22Rv1 (cell line): ENCODE results near the gene SLC7A14.

Source experiments
- CTCF ChIP-seq: fragments of 450-650 bp; IDR thresholded peaks from 2 replicates; pipeline ENCODE4 v1.5.1; 2017; ENCODE audit warnings: mild to moderate bottlenecking
- ZFX ChIP-seq: fragments of 450-650 bp; IDR thresholded peaks from 2 replicates; pipeline ENCODE4 v1.6.1; 2017; ENCODE audit warnings: antibody characterized with exemption, borderline replicate concordance

DNA sequence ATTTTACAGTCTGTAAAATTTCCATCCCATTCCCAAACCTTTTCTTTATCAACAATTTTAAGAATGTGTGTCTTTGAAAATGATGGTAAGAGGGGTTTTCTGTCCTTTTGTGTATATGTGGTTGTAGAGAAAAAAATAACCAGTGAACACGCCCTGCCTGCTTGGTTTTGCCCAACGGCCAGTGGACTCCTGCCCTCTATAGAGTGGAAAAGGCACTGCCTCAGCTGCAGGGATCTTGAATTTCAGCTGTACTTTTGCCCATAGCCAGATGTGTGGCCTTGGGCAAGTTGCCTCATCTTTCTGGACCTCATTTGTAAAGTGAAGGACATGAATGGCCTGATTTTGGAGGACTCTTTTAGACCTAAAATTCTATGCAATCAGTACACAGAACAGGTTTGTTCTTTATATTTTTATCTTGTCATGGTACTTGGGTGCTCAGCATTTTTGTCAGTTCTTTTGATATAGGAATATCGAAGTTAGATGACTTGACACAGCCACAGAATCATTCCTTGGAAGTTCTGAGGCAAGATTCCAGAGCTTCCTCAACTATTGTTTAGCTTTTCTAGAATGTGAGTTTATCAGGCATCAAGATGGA, 86.2 kb downstream of the SLC7A14 start:
- TF ChIP-seq CTCF (peak; percentile 84), ZFX (no peak)
